Measurements from ENCODE around the gene PTPN1. TPM values are rescaled to one million over a fixed set of nuclear protein-coding genes. Genes with fewer than 3 reads are reported as not detected.

PTPN1 gene
- polyA plus RNA-seq, 1 donor = 32.1 TPM

DNA sequence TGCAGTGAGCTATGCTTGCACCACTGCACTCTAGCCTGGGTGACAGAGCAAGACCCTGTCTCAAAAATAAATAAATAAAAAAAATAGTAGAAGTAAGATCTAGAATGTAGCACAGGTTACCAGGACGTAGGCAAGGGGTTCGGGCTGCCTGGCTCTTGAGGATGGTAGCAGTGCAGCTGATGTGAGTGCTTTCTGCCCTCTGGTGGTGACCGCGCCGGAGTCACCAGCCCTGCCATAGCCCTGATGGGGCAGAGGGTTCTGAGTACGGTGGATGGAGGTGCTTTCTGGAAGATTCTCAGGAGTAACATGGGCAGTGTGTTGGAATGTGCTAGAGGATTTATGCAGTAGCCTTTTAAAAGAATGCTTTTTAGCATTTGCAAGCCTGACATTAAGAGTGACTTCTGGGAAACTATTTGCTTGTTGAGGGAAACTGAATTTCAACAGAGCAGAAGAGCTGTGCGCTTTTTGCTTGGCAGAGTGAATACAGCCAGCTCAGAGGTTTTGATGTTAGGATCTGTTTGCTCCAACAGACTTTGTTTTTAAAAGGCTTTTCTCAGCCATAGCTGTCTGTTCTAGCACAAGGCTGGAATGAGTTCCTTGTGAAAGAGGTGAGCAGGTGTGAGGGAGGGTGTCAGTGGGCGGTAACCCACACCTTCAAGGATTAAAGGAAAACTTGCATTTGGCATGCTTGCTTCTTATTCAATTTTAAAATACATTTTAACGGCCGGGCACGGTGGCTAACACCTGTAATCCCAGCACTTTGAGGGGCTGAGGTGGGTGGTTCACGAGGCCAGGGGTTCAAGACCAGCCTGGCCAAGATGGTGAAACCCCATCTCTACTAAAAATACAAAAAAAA is 65.9 kb downstream of the PTPN1 start:
- DNase-seq = no peak

DNA sequence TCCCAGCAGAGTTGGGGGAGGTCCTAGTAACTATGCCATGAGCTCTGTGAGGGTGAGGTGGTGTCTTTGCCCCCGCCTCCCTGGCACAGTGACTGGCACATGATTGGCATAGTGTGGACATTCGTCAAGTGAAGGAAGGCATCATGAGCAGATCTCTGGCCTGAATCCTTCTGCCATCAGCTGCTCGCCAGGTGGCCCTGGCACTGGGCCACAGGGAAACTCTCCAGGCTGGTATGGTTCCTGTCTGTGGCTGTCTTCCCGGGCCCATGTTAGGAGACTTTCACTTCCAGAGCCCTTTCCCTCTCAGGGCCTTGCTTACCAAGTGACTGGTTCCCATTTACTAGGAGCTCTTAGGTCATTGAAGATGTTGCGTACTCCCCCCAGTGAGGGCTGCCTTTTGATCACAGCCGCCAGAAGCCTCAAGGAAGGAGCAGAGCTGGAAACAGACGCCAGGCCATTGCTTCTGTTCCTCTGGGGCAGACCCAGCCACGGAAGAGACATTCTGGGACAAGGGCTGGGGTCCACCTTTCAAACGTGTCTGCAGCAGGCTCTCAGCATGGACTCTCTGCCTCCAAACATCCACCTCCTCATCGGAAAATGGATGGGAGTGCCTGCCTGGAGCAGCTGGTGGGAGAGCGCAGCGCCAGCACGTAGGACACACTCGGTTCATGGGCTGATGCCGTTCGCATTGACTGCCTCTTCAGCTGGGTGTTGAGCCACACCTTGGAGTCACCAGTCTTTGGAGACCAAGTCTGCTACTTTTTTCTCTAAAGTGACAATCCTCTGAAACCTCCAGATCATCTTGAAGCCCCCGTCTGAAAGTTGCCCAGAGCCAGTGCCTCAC is 67.2 kb downstream of the PTPN1 start:
- no peak for DNase-seq

DNA sequence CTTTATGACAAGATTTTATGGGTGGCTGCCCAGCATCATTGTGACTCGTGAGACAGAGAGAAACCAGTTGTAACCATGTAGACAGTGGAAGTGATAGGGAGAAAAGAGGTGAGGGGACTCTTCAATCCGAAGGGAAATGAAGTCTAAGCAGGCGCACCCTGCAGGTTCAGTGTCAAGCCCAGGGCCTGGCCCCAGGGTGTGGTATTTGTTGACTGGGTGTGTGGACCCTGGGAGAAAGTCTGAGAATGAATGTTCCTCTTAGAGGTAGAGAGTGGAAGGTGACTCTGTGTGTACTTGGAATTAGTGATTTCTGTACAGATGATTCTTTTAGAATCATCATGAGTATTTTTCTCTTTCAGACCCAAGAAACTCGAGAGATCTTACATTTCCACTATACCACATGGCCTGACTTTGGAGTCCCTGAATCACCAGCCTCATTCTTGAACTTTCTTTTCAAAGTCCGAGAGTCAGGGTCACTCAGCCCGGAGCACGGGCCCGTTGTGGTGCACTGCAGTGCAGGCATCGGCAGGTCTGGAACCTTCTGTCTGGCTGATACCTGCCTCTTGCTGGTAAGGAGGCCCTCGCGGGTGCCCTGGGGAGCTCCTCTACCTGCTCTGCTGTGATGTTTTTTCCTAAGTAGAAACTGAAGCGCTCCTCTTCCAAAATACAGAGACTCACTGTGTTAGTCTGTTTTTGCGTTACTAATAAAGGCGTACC is 68.0 kb downstream of the PTPN1 start:
- DNase-seq = no peak

GRCh38 chr20:50578778-50579165 is 68.6 kb downstream of the PTPN1 start:
- DNase-seq = no peak

DNA sequence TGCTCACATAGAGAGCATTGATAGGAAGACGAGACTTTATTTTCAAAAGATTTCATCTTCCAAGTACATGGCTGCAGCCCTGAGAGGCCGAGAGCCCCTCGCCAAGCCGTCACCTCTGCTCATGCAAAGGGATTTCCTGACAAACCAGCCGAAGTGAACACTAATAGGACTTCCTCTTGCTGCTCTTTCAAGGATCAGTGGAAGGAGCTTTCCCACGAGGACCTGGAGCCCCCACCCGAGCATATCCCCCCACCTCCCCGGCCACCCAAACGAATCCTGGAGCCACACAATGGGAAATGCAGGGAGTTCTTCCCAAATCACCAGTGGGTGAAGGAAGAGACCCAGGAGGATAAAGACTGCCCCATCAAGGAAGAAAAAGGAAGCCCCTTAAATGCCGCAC is 69.3 kb downstream of the PTPN1 start:
- no peak for DNase-seq

- peak; percentile 36 for DNase-seq
Measured at GRCh38 chr20:50580016-50580747, 70.0 kb downstream of the PTPN1 start.

DNA sequence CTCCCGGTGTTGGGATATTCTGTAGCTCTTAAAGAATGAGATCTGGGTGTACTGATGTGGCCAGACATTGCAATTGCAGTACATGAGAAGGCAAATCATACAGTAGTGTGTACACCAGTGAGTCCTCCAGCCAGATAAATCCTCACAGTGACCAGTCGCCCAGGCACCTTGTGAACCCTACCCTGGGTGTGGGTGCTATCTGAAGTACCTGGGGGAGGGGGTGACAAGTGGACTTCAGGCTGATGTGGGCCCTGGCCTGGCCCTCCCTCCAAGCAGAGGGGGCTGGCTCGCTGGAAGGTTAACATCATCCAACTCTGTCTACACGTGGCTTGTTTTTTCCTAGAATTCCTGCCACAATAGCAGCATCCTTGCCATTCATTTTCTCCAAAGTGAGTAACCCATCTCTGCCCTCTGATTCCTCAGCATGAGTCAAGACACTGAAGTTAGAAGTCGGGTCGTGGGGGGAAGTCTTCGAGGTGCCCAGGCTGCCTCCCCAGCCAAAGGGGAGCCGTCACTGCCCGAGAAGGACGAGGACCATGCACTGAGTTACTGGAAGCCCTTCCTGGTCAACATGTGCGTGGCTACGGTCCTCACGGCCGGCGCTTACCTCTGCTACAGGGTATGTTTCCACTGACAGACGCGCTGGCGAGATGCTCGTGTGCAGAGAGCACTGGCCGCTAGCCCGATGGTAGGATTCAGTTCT is 70.8 kb downstream of the PTPN1 start:
- DNase-seq = no peak

GRCh38 chr20:50582092-50582491 is 71.9 kb downstream of the PTPN1 start:
- DNase-seq = no peak

DNA sequence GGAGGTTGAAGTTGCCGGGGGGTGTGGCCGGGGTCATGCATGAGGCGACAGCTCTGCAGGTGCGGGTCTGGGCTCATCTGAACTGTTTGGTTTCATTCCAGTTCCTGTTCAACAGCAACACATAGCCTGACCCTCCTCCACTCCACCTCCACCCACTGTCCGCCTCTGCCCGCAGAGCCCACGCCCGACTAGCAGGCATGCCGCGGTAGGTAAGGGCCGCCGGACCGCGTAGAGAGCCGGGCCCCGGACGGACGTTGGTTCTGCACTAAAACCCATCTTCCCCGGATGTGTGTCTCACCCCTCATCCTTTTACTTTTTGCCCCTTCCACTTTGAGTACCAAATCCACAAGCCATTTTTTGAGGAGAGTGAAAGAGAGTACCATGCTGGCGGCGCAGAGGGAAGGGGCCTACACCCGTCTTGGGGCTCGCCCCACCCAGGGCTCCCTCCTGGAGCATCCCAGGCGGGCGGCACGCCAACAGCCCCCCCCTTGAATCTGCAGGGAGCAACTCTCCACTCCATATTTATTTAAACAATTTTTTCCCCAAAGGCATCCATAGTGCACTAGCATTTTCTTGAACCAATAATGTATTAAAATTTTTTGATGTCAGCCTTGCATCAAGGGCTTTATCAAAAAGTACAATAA is 72.5 kb downstream of the PTPN1 start:
- no peak for DNase-seq

DNA sequence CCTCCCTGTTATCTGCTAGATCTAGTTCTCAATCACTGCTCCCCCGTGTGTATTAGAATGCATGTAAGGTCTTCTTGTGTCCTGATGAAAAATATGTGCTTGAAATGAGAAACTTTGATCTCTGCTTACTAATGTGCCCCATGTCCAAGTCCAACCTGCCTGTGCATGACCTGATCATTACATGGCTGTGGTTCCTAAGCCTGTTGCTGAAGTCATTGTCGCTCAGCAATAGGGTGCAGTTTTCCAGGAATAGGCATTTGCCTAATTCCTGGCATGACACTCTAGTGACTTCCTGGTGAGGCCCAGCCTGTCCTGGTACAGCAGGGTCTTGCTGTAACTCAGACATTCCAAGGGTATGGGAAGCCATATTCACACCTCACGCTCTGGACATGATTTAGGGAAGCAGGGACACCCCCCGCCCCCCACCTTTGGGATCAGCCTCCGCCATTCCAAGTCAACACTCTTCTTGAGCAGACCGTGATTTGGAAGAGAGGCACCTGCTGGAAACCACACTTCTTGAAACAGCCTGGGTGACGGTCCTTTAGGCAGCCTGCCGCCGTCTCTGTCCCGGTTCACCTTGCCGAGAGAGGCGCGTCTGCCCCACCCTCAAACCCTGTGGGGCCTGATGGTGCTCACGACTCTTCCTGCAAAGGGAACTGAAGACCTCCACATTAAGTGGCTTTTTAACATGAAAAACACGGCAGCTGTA is 73.4 kb downstream of the PTPN1 start:
- no peak for DNase-seq

- no peak for DNase-seq
Measured at GRCh38 chr20:50584687-50585086, 74.5 kb downstream of the PTPN1 start.

DNA sequence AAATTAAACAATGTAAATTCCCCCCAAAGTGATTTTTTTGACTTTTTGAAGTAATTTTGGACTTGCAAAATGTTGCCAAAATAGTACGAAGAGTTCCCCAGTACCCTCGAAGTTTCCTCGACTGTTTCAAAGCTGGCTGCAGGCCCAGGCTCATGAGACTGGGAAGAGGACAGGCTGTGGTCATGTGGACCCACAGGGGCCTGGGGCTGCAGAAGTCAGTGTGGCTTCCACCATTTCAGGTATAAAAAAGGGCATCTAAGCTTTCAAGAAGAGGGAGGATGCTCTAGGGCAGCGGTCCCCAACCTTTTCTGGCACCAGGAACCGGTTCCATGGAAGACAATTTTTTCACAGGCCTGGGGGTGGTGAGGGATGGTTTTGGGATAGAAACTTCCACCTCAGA is 75.0 kb downstream of the PTPN1 start:
- DNase-seq = no peak

GRCh38 chr20:50585678-50586077 is 75.5 kb downstream of the PTPN1 start:
- no peak for DNase-seq

DNA sequence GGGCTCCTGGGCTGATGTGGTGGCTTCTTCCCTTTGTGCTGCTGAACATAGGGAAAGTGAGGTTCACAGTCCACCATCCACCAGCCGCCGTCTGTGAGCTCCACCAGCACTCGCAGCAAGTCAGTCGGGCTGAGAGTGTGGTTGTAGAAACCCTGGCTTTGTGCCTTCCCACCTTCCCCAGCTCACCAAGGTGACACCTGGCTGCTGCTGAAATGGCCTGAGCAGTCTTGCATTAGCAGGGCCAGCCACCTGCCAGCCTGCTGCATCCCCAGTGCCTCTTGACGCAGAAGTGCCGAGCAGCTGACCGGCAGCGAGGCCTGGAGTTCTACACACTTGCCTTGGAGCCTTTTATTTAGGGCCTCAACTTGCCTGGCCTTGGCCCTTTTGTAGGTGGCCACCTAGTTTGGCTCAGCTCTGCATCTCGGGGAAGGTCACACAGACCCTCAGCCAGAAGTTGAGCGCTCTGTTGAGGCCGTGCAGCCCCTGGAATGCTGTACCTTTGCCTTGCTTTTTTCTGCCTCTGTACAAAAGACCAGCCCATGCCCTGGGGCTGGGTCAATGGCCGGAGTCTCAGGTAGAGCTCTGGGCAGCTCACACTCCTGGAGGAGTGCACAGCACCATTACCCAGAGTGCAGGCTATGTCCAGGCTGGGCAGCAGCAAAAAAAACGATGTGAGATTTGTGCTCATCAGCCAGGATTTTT is 76.5 kb downstream of the PTPN1 start:
- DNase-seq = no peak

- DNase-seq = no peak
Measured at GRCh38 chr20:50587291-50587961, 77.2 kb downstream of the PTPN1 start.

GRCh38 chr20:50588034-50588736 is 78.0 kb downstream of the PTPN1 start:
- peak; percentile 11 for DNase-seq

- DNase-seq = no peak
Measured at GRCh38 chr20:50589548-50590347, 79.6 kb downstream of the PTPN1 start.
